Mucosa of stomach (tissue), 1 donor: Measurements from ENCODE around the gene H6PD.

Experiments used
- H3K27me3 ChIP-seq: one replicate; pipeline ENCODE4 v1.7.0; 2013; ENCODE audit warnings: mild to moderate bottlenecking, low read length; ENCODE audit not compliant: control insufficient read depth, insufficient read depth
- H3K36me3 ChIP-seq: one replicate; pipeline ENCODE4 v1.7.0; 2013; ENCODE audit warnings: low read length; ENCODE audit not compliant: control insufficient read depth, insufficient read depth
- H3K4me1 ChIP-seq: one replicate; pipeline ENCODE4 v1.7.0; 2013; ENCODE audit warnings: mild to moderate bottlenecking, low read length; ENCODE audit not compliant: control insufficient read depth, insufficient read depth
- H3K4me3 ChIP-seq: one replicate; pipeline ENCODE4 v1.7.0; 2013; ENCODE audit warnings: low read length
- H3K9ac ChIP-seq: one replicate; pipeline ENCODE4 v1.7.0; 2013; ENCODE audit warnings: mild to moderate bottlenecking, low read length, moderate library complexity
- H3K9me3 ChIP-seq: one replicate; pipeline ENCODE4 v1.7.0; 2013; ENCODE audit warnings: mild to moderate bottlenecking, low read length, moderate library complexity; ENCODE audit not compliant: control insufficient read depth
- donor health status: Pancreatic carcinoma.

Gene H6PD

GRCh38 chr1:9197186-9198099 lies 37.1 kb upstream of the H6PD start:
- Histone ChIP-seq H3K9ac (no peak overlapping the region), H3K9me3 (no peaks in the 10 kb centered on the region), H3K4me3 (no peak overlapping the region), H3K4me1 (peaks cover 25% of the 10 kb centered on the region), H3K27me3 (peaks cover 59% of the 10 kb centered on the region), H3K36me3 (no peaks in the 10 kb centered on the region)

- peaks cover 27% of the 10 kb centered on the region for H3K4me1 ChIP-seq
- H3K4me3 ChIP-seq, result no peak overlapping the region
- peaks cover 72% of the 10 kb centered on the region for H3K27me3 ChIP-seq
- no peak overlapping the region for H3K9ac ChIP-seq
- no peaks in the 10 kb centered on the region for H3K9me3 ChIP-seq
- no peaks in the 10 kb centered on the region for H3K36me3 ChIP-seq
Measured at GRCh38 chr1:9198538-9199361, 35.8 kb upstream of the H6PD start.

- Histone ChIP-seq H3K36me3 (no peaks in the 10 kb centered on the region), H3K9me3 (no peaks in the 10 kb centered on the region), H3K9ac (no peak overlapping the region), H3K27me3 (peaks cover 78% of the 10 kb centered on the region), H3K4me3 (no peak overlapping the region), H3K4me1 (peaks cover 27% of the 10 kb centered on the region)
Measured at GRCh38 chr1:9200441-9200840, 34.1 kb upstream of the H6PD start.

GRCh38 chr1:9201401-9202239 lies 33.0 kb upstream of the H6PD start:
- no peaks in the 10 kb centered on the region for H3K9me3 ChIP-seq
- H3K36me3 ChIP-seq, result no peaks in the 10 kb centered on the region
- H3K9ac ChIP-seq, result peak overlapping the region; percentile 28
- H3K4me1 ChIP-seq, result peaks cover 20% of the 10 kb centered on the region
- peaks cover 80% of the 10 kb centered on the region for H3K27me3 ChIP-seq
- H3K4me3 ChIP-seq, result no peak overlapping the region

GRCh38 chr1:9202240-9202870 lies 32.2 kb upstream of the H6PD start:
- Histone ChIP-seq H3K4me1 (peaks cover 18% of the 10 kb centered on the region), H3K9ac (no peak overlapping the region), H3K27me3 (peaks cover 72% of the 10 kb centered on the region), H3K4me3 (no peak overlapping the region), H3K9me3 (no peaks in the 10 kb centered on the region), H3K36me3 (no peaks in the 10 kb centered on the region)

GRCh38 chr1:9203511-9203982 lies 31.0 kb upstream of the H6PD start:
- Histone ChIP-seq H3K9me3 (no peaks in the 10 kb centered on the region), H3K27me3 (peaks cover 60% of the 10 kb centered on the region), H3K36me3 (no peaks in the 10 kb centered on the region), H3K4me1 (peaks cover 18% of the 10 kb centered on the region), H3K9ac (no peak overlapping the region), H3K4me3 (no peak overlapping the region)

- Histone ChIP-seq H3K9me3 (no peaks in the 10 kb centered on the region), H3K4me3 (no peak overlapping the region), H3K9ac (no peak overlapping the region), H3K4me1 (peaks cover 18% of the 10 kb centered on the region), H3K36me3 (no peaks in the 10 kb centered on the region), H3K27me3 (peaks cover 56% of the 10 kb centered on the region)
Measured at GRCh38 chr1:9204156-9204720, 30.3 kb upstream of the H6PD start.

- H3K9me3 ChIP-seq, result no peaks in the 10 kb centered on the region
- H3K4me1 ChIP-seq, result peaks cover 5% of the 10 kb centered on the region
- no peak overlapping the region for H3K9ac ChIP-seq
- peaks cover 28% of the 10 kb centered on the region for H3K27me3 ChIP-seq
- H3K4me3 ChIP-seq, result no peak overlapping the region
- no peaks in the 10 kb centered on the region for H3K36me3 ChIP-seq
Measured at GRCh38 chr1:9207086-9207485, 27.5 kb upstream of the H6PD start.

GRCh38 chr1:9207715-9208114 lies 26.9 kb upstream of the H6PD start:
- Histone ChIP-seq H3K4me1 (no peaks in the 10 kb centered on the region), H3K27me3 (peaks cover 21% of the 10 kb centered on the region), H3K9ac (no peak overlapping the region), H3K36me3 (no peaks in the 10 kb centered on the region), H3K9me3 (no peaks in the 10 kb centered on the region), H3K4me3 (no peak overlapping the region)

- Histone ChIP-seq H3K9ac (no peak overlapping the region), H3K27me3 (no peaks in the 10 kb centered on the region), H3K4me3 (no peak overlapping the region), H3K36me3 (no peaks in the 10 kb centered on the region), H3K4me1 (no peaks in the 10 kb centered on the region), H3K9me3 (no peaks in the 10 kb centered on the region)
Measured at GRCh38 chr1:9211291-9211811, 23.2 kb upstream of the H6PD start.

GRCh38 chr1:9212735-9213134 lies 21.8 kb upstream of the H6PD start:
- H3K36me3 ChIP-seq, result no peaks in the 10 kb centered on the region
- no peak overlapping the region for H3K4me3 ChIP-seq
- no peak overlapping the region for H3K9ac ChIP-seq
- H3K27me3 ChIP-seq, result no peaks in the 10 kb centered on the region
- H3K9me3 ChIP-seq, result no peaks in the 10 kb centered on the region
- no peaks in the 10 kb centered on the region for H3K4me1 ChIP-seq
